Left ventricle myocardium inferior (tissue), 1 donor: ENCODE data around the gene OR5M8. TPM values are rescaled to one million over a fixed set of nuclear protein-coding genes. Genes with fewer than 3 reads are reported as not detected.

Experiments used
- DNase-seq: peaks from one replicate; pipeline ENCODE4 v3.0.0-alpha.2; 2020
- H3K27ac ChIP-seq: fragments of 200-600 bp; replicated peaks from 2 replicates; pipeline ENCODE4 v1.8.0; 2021
- H3K27me3 ChIP-seq: fragments of 200-600 bp; 2 replicates; pipeline ENCODE4 v1.8.0; 2021; ENCODE audit warnings: low read depth
- H3K36me3 ChIP-seq: fragments of 200-600 bp; 2 replicates; pipeline ENCODE4 v1.8.0; 2021
- H3K4me1 ChIP-seq: fragments of 200-600 bp; 2 replicates; pipeline ENCODE4 v1.8.0; 2021
- H3K4me3 ChIP-seq: fragments of 200-600 bp; 2 replicates; pipeline ENCODE4 v1.8.0; 2021; ENCODE audit warnings: mild to moderate bottlenecking, moderate library complexity
- H3K9me3 ChIP-seq: fragments of 200-600 bp; replicated peaks from 2 replicates; pipeline ENCODE4 v1.8.0; 2021
- CTCF ChIP-seq: fragments of 200-600 bp; IDR thresholded peaks from 2 replicates; pipeline ENCODE4 v1.8.0; 2021; ENCODE audit warnings: antibody characterized with exemption, mild to moderate bottlenecking, borderline replicate concordance
- intact Hi-C: fragments of 100-400 bp; cut with micrococcal nuclease; formaldehyde crosslinking; loops from one replicate; pipeline ENCODE4 v1.11.0; 2022
- total RNA-seq: library from RNA; stranded (reverse); fragmentation: NEBNext Ultra II Directional; extraction: Animal tissue kit (Norgen Biotek cat#: 25700); gene quantifications from one replicate; pipeline ENCODE4 v1.2.1, GENCODE V29; 2021
- donor health status: DM: no; HTN: yes; CAD: no; lungs with severe emphysema.

Gene OR5M8
- total RNA-seq, 1 donor from 2014 or later = not detected

GRCh38 chr11:56509439-56509838, 18.3 kb upstream of the OR5M8 start:
- Histone ChIP-seq H3K27ac (no peak overlapping the region), H3K9me3 (peaks cover 11% of the 10 kb centered on the region), H3K27me3 (no peaks in the 10 kb centered on the region), H3K4me1 (no peaks in the 10 kb centered on the region), H3K36me3 (no peaks in the 10 kb centered on the region), H3K4me3 (no peak overlapping the region)
- intact Hi-C loops = no loop called here
- TF ChIP-seq CTCF = no peak
- no peak for DNase-seq

- Histone ChIP-seq H3K27me3 (no peaks in the 10 kb centered on the region), H3K4me1 (no peaks in the 10 kb centered on the region), H3K36me3 (no peaks in the 10 kb centered on the region), H3K9me3 (no peaks in the 10 kb centered on the region), H3K4me3 (no peak overlapping the region), H3K27ac (no peak overlapping the region)
- intact Hi-C loops = no loop called here
- no peak for TF ChIP-seq CTCF
- no peak for DNase-seq
Observed at GRCh38 chr11:56497010-56497409, 5.8 kb upstream of the OR5M8 start.

- TF ChIP-seq CTCF = no peak
- DNase-seq = no peak
- H3K36me3 ChIP-seq = no peaks in the 10 kb centered on the region
- intact Hi-C loops = no loop called here
- H3K27me3 ChIP-seq = no peaks in the 10 kb centered on the region
- no peaks in the 10 kb centered on the region for H3K4me1 ChIP-seq
- no peak overlapping the region for H3K27ac ChIP-seq
- H3K4me3 ChIP-seq = no peak overlapping the region
- H3K9me3 ChIP-seq = peaks cover under 1% of the 10 kb centered on the region
Observed at GRCh38 chr11:56495117-56495516, 3.9 kb upstream of the OR5M8 start.

- Histone ChIP-seq H3K9me3 (peaks cover 16% of the 10 kb centered on the region), H3K27ac (no peak overlapping the region), H3K27me3 (no peaks in the 10 kb centered on the region), H3K4me3 (no peak overlapping the region), H3K36me3 (no peaks in the 10 kb centered on the region), H3K4me1 (no peaks in the 10 kb centered on the region)
- intact Hi-C loops = no loop called here
- TF ChIP-seq CTCF = no peak
- DNase-seq = no peak
Observed at GRCh38 chr11:56486801-56487200, 4.4 kb downstream of the OR5M8 start.

GRCh38 chr11:56474729-56475235, 16.4 kb downstream of the OR5M8 start:
- intact Hi-C loops = no loop called here
- DNase-seq = no peak
- no peaks in the 10 kb centered on the region for H3K27me3 ChIP-seq
- H3K4me1 ChIP-seq = no peaks in the 10 kb centered on the region
- no peak overlapping the region for H3K27ac ChIP-seq
- H3K36me3 ChIP-seq = no peaks in the 10 kb centered on the region
- no peaks in the 10 kb centered on the region for H3K9me3 ChIP-seq
- H3K4me3 ChIP-seq = no peak overlapping the region
- no peak for TF ChIP-seq CTCF
